ENCODE measurements around the gene HTR3D.

- TF ChIP-seq POLR2AphosphoS5 (IDR thresholded peaks at IDR 0.05; ENCODE audit: borderline replicate concordance, low read depth, low read length) (no peak), EZH2 (IDR thresholded peaks at IDR 0.05) (no peak), FOXP2 (optimal IDR thresholded peaks at IDR 0.05; ENCODE audit: control extremely low read depth, extremely low read length, insufficient read depth) (no peak)
Measured at GRCh38 chr3:184059424-184059823, 27.9 kb downstream of the HTR3D start.

Data from SK-N-MC (cell line).